ENCODE measurements around the gene NDUFA8.

DNA sequence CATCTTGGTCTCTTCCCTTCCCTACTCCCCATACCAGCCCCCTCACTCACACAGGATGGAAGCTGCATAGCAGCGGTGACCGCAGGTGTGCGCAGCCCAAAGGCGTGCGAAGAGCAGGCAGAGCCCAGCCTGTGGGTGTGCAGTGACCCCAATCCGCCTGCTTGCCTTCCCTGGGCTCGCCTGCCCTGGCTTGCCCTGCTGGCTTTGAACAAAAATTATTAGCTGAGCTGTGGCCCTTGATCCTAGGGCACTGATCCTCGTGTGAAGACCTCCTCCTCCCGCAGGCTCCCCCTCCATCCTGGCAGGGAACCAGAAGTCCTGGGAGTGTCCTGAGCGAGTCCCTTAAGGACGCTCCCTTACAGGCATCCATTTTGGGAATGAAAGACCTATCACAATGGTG, 32.0 kb upstream of the NDUFA8 start:
- TF ChIP-seq, protein P1, sequence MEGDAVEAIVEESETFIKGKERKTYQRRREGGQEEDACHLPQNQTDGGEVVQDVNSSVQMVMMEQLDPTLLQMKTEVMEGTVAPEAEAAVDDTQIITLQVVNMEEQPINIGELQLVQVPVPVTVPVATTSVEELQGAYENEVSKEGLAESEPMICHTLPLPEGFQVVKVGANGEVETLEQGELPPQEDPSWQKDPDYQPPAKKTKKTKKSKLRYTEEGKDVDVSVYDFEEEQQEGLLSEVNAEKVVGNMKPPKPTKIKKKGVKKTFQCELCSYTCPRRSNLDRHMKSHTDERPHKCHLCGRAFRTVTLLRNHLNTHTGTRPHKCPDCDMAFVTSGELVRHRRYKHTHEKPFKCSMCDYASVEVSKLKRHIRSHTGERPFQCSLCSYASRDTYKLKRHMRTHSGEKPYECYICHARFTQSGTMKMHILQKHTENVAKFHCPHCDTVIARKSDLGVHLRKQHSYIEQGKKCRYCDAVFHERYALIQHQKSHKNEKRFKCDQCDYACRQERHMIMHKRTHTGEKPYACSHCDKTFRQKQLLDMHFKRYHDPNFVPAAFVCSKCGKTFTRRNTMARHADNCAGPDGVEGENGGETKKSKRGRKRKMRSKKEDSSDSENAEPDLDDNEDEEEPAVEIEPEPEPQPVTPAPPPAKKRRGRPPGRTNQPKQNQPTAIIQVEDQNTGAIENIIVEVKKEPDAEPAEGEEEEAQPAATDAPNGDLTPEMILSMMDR (IDR thresholded peaks at IDR 0.05): no peak
- no peak for TF ChIP-seq POLR2A (IDR thresholded peaks at IDR 0.05)
